HG03025 (cell line): ENCODE data around the gene MSL1.

Experiments
- ATAC-seq: cut with Tn5 transposase; IDR thresholded peaks from one replicate; pipeline ENCODE4 v1.9.1; 2021; ENCODE audit warnings: mild to moderate bottlenecking, moderate library complexity; ENCODE audit not compliant: unreplicated experiment, low FRiP score

The MSL1 gene

DNA sequence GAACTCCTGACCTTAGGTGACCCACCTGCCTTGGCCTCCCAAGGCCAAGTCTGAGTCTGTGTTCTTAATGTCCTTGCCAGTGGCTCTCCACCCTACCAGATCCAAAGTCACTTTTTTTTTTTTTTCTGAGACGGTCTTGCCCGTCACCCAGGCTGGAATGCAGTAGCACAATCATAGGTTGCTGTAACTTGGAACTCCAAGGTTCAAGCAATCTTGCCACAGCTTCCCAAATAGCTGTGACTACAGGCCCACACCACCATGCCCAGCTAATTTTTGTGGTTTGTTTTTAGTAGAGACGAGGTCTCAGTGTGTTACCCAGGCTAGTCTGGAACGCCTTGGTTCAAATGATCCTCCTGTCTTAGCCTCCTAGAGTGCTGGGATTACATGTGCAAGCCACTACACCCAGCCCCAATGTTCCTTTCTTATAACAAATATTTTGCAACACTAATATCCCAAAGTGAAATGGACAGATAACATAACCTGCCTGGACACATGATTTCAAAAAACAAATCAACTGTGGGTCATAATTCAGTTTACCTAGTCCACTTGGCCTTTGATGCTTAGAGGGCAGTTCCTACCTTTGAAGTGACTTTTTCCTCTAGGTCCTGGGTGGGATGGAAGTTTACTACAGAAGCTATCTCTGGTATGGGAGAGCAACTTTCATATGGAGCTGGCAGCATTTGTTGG, 51.5 kb downstream of the MSL1 start:
- no peak for ATAC-seq

DNA sequence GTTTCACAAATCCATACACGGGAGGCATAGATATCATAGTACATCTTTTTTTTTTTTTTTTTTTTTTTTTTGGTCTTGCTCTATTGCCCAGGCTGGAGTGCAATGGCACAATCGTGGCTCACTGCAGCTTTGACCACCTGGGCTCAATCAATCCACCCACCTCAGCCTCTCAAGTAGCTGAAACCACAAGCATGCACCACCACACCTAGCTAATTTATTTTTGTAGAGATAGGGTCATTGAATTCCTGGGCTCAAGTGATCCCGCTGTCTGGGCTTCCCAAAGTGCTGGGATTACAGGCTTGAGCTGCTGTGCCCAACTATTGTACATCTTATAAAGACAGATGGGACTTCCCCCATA, 52.0 kb downstream of the MSL1 start:
- ATAC-seq: no peak

DNA sequence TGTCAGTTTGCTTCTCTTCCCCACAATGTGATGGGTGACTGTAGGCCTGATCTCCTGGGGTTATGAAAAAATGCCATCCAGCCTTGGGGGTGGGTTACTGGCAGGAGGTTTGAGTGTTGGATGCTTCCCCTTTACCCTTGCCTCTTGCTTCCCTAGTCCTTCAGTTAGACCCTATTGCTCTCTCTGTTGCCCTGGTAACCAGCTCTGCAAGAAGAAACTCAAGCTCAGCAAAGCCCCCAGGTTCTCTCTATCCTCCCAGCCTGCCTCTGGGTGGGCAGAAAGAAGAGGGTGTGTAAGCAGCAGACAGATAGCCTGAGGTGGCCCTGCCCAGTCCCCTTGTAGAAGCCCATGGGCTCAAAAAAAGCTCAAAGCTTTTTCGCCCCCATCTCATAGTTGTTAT, 52.7 kb downstream of the MSL1 start:
- no peak for ATAC-seq

DNA sequence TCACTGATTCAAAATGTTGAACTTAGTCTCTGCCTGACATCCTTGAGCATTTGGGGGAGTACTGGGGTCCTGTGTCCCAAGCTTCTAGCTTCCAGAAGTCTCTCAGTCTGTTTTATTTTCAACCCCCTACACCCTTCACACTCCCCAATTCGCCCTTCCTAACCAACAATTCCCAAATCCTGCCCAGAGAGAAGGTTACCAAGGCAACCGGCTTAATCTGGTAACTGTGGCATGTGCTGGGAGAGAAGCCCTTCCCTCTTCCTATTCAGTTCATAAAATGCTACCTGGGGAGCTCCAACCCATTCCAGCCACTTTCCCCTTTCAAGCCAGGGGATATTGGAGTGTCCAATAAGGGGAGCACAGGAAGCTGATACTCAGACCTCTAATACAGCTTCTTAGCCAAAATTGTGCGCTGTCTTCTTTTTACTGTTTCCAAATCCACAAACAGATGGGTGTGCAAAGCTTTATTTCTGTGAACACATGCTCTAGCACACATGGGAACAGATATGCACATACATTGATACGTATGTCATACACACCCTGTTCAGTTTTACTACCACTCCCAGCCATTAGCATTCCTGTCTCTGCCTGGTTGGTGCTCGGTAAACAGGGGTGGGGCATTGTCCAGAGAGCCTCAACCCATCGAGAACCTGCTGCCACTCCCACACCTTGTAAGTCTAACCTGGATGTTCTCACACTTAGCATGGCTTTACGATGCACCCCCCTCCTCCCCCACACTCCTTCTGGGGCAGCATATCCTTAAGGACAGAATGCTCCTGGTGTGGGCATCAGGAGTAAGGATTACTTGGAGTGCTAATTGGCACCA, 54.4 kb downstream of the MSL1 start:
- ATAC-seq: no peak

DNA sequence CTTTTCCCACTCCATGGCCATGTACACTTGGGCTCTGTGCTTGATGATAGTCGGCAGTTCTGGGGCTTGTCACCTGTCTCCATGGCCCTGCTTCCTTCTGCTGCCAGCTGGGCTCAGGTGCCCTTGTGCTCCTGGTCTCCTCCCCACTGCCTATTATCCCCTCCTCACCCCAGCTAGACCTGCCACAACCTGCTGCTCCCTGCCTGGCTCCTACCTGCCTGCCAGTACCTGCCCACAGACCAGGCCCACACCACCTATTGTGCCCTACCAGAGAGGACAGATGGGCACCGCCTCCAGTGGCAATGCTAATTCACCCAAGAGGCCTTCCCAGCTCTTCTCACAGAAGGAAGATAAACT, 55.0 kb downstream of the MSL1 start:
- no peak for ATAC-seq

DNA sequence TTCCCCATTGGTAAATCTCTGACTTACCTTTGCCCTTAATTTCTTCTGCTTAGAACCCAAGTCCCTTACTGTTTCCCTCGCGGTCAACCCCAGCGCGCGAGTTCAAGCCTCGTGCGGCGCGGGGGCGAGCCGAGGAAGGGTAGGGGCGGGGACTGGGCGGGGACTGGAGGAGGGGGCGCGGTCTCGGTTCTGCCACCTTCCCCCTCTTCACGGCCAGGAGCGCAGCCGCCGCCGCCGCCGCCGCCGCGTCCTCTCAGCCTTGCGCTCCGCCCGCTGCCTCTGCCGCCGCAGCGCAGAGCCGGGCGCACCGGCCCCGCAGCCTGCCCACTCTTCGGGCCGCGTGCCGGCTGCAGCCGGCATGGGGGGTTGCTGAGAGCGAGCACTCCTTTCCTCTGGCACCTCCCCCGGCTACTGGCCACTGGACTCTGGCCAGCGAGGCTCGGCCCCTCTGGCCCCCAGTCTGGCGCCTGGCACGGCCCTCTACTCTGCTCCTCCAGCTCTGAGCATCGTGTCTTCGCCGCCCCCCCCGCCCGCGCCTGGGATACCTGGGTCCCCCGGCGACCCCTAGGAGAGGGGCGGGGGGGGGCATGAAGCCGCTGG, 55.6 kb downstream of the MSL1 start, which contains the start of gene RAPGEFL1:
Gene RAPGEFL1 (plus strand): TSS at position 196 of the 600 bp plus-strand sequence. CDS start 392 bp downstream, at position 588.
- no peak for ATAC-seq

DNA sequence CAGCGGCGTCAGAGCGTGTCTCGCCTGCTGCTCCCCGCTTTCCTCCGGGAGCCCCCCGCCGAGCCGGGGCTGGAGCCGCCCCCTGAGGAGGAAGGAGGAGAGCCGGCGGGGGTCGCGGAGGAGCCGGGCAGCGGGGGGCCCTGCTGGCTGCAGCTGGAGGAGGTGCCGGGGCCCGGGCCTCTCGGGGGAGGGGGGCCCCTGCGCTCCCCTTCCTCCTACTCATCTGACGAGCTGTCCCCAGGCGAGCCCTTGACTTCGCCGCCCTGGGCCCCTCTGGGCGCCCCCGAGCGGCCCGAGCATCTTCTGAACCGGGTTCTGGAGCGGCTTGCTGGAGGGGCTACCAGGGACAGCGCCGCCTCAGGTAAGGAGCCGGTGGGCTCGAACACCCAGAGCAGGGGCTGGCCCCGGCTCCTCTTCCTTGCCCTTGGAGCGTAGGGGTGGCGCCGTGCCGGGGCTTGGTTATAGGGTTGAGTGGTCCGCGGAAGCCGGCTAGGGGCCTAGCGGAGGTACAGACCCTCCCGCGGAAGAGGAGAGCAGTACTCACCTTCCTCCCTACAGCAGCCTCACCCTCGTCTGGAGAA, 56.3 kb downstream of the MSL1 start:
- no peak for ATAC-seq

DNA sequence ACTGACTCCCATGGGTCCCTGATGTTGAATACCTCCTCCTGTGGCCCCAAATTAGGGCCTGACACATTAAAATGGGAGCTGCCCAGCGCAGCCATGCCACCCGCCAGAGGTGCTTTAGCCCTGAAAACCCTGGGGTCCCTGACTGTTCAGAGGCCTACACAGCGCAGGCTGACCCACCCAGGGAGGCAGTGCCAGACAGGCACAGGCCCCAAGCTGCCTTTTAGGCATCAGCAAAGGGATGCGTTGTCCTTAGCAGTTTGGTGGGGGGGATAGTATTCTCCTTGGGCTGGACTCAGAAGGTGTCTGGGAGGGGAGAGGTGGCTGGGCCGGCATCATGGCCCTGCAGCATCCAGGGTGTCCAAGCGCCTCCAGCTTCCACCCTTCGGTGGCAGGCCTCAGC, 56.9 kb downstream of the MSL1 start:
- ATAC-seq: no peak

DNA sequence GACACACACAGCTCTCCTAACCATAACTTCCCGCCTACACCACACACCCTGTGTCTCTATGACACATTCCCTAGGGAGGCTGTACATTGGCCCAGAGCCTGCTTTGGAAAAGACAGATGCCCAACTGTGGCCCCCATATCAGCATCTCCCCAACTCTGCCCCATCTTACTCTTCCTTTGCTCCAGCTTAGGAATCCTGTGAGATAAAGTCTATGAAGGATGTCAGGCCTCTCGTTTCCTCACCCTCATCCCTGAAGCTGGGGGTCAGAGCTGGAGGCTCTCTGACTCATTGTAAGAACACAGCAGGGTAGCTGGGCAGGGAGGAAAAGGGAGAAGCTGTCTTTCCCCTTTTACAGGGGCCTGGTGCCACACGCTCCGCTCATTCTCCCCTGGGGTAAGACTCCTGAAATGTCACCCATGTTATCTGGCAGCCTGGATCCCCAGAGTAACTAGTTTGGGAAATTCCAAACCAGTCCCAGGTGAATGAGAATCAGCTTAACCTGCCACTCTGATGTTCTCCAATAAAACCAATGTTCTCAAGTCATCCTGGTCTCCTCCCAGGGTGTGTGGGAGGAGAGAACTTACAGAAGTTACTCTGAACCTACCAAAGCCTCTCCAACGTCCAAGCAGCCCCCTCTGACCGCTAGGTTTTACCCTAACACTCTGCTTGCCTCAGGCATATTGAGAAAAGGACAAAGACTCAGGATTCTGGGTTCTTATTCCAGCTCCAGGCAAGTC, 58.3 kb downstream of the MSL1 start:
- no peak for ATAC-seq

DNA sequence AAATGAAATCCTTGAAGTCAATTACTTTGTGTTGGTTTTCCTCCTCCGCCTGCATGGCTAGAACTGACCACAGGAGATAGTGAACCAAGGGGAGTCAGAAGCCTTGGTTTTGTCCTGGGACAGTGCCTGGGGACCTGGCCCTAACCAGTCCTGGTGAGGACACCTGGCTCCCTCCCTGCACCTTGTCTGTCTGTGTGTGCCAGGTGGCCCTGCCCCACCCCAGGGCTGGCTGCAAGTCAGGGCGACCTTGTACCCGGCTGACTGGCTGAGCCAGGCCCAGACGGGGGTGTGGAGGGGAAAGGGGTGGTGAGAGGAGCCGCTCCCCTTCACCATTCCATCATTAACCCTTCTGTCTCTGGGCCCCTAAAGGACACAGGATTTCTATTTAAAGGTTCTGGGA, 58.9 kb downstream of the MSL1 start:
- no peak for ATAC-seq

DNA sequence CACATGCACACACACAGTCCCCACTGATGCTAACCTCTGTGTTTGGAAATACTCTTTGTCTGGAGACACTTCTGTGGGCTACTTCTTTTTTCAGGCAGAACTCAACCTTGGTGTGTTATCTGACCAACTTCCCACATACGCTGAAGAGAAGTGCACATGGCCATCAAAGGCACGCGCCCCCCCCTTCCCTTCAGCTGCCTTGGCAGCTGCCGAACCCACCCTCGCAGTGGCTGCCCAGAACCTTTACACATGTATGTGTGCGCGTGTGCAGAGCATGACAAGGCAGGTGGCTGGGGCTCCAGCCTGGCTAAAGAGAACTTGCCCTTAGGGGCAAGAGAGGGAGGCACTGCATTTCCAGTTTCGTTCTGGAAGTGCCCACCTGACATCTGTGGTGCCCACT, 59.4 kb downstream of the MSL1 start:
- no peak for ATAC-seq

DNA sequence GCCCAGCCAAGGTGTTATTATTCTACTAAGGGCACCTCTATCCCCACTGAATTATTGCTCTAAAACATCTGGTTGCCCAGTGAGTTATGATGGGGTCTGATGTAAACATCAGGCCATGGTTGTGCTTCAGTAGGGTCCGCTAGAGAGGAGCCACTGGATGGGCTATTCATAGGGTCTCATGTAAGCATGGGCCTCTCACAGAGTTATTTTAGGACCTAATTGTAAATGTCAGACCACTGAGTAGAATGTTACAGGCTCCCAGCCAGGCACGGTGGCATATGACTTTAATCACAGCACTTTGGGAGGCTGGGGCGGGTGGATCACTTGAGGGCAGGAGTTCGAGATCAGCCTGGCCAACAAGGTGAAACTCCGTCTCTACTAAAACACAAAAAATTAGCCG, 60.8 kb downstream of the MSL1 start:
- no peak for ATAC-seq
